A549 (cell line): ENCODE measurements around the gene ZNF316. TPM values are rescaled to one million over a fixed set of nuclear protein-coding genes. Genes with fewer than 3 reads are reported as not detected.

Experiments used
- ATAC-seq, 2 experiments: fragments of 200-7000 bp in 1 of 2; fragments of >200 bp in 1 of 2; cut with Nextera tagmentation in 1 of 2; cut with Tn5 transposase in 1 of 2; 3 replicates each; pipeline versions ENCODE4 v1.8.0 to v1.9.1; 2018 to 2020; ENCODE audit warnings: mild to moderate bottlenecking in 1 of 2, moderate library complexity in 1 of 2
- CTCF ChIA-PET: fragments of 300-600 bp; sonication (Branson Sonifier 250); formaldehyde crosslinking; extraction: SDS; loops from one replicate; lab custom pipeline; 2021; ENCODE audit warnings: antibody characterized with exemption, inconsistent platforms; lab: Yijun Ruan, JAX
- POLR2A ChIA-PET: fragments of 350-600 bp; formaldehyde crosslinking; extraction: SDS; loops from one replicate; lab custom pipeline; 2021; ENCODE audit warnings: antibody characterized with exemption, inconsistent platforms; lab: Yijun Ruan, JAX
- DNase-seq, 2 experiments: peaks; one replicate each; pipeline versions ENCODE4 v3.0.0 to v3.0.0-alpha.2; 2011 to 2016; ENCODE audit warnings: low read depth in 1 of 2, low spot score in 1 of 2
- FAIRE-seq: peaks from 2 replicates; lab custom pipeline; 2011; peaks lifted over from hg19 to GRCh38; lab: Jason Lieb, UNC
- H3K27ac ChIP-seq, 2 experiments: fragments of >200 bp; sonication (Bioruptor Twin); formaldehyde crosslinking; 3 replicates each; pipeline ENCODE4 v1.5.1; 2016 to 2017
- H3K4me1 ChIP-seq: fragments of >200 bp; sonication (Bioruptor Twin); formaldehyde crosslinking; 3 replicates; pipeline ENCODE4 v1.6.1; 2016
- H3K4me2 ChIP-seq: fragments of >200 bp; sonication (Bioruptor Twin); formaldehyde crosslinking; 3 replicates; pipeline ENCODE4 v1.6.1; 2016
- H3K4me3 ChIP-seq: fragments of >200 bp; sonication (Bioruptor Twin); formaldehyde crosslinking; 3 replicates; pipeline ENCODE4 v1.5.1; 2016
- H3K9me3 ChIP-seq: fragments of >200 bp; sonication (Bioruptor Twin); formaldehyde crosslinking; 3 replicates; pipeline ENCODE4 v1.6.1; 2016
- BCL3 ChIP-seq: fragments of >200 bp; sonication (Bioruptor Twin); formaldehyde crosslinking; IDR thresholded peaks from 3 replicates; pipeline ENCODE4 v1.6.1; 2016
- EHF ChIP-seq: fragments of 250-450 bp; sonication (Bioruptor Pico); IDR thresholded peaks from 2 replicates; pipeline ENCODE4 v1.5.0; 2020; ENCODE audit warnings: mild to moderate bottlenecking
- ELK1 ChIP-seq: fragments of 150-350 bp; IDR thresholded peaks from 2 replicates; pipeline ENCODE4 v1.6.1; 2014; ENCODE audit warnings: low read depth, mild to moderate bottlenecking, low read length
- ESRRA ChIP-seq: fragments of 150-350 bp; IDR thresholded peaks from 2 replicates; pipeline ENCODE4 v1.6.1; 2014; ENCODE audit warnings: mild to moderate bottlenecking, low read length, borderline replicate concordance
- FOSB ChIP-seq: fragments of 250-450 bp; sonication (Bioruptor Pico); IDR thresholded peaks from 2 replicates; pipeline ENCODE4 v1.5.0; 2020; ENCODE audit warnings: mild to moderate bottlenecking, moderate library complexity
- FOXS1 ChIP-seq: fragments of 250-450 bp; sonication (Bioruptor Pico); IDR thresholded peaks from 2 replicates; pipeline ENCODE4 v1.5.0; 2020; ENCODE audit warnings: mild to moderate bottlenecking, moderate library complexity
- GATA3 ChIP-seq: IDR thresholded peaks from 2 replicates; pipeline ENCODE4 v1.6.1; 2012; ENCODE audit warnings: borderline replicate concordance
- HDAC2 ChIP-seq: fragments of 200-600 bp; sonication (generic); IDR thresholded peaks from 2 replicates; pipeline ENCODE4 v1.6.1; 2016
- HES2 ChIP-seq: fragments of >200 bp; sonication (Bioruptor Twin); formaldehyde crosslinking; IDR thresholded peaks from 2 replicates; pipeline ENCODE4 v1.6.1; 2016
- HEYL ChIP-seq: fragments of 250-450 bp; sonication (Bioruptor Pico); IDR thresholded peaks from 2 replicates; pipeline ENCODE4 v1.8.0; 2021; ENCODE audit warnings: mild to moderate bottlenecking, moderate library complexity
- HOXA7 ChIP-seq: fragments of 250-450 bp; sonication (Bioruptor Pico); IDR thresholded peaks from 2 replicates; pipeline ENCODE4 v1.5.0; 2020; ENCODE audit warnings: mild to moderate bottlenecking, moderate library complexity
- JUNB ChIP-seq: fragments of >200 bp; sonication (Bioruptor Twin); formaldehyde crosslinking; IDR thresholded peaks from 2 replicates; pipeline ENCODE4 v1.6.1; 2016
- KDM1A ChIP-seq: fragments of 200-600 bp; sonication (generic); IDR thresholded peaks from 2 replicates; pipeline ENCODE4 v1.6.1; 2016; ENCODE audit warnings: low read depth, mild to moderate bottlenecking
- KDM5A ChIP-seq: fragments of 200-600 bp; sonication (generic); IDR thresholded peaks from 2 replicates; pipeline ENCODE4 v1.6.1; 2016; ENCODE audit warnings: antibody characterized with exemption, mild to moderate bottlenecking
- MAX ChIP-seq: IDR thresholded peaks from 2 replicates; pipeline ENCODE4 v1.6.1; 2012
- NR3C1 ChIP-seq: fragments of >200 bp; sonication (Bioruptor Twin); formaldehyde crosslinking; IDR thresholded peaks from 3 replicates; pipeline ENCODE4 v1.6.1; 2017
- POLR2A ChIP-seq: IDR thresholded peaks from 2 replicates; pipeline ENCODE4 v1.6.1; 2012; ENCODE audit warnings: mild to moderate bottlenecking, low read length
- REST ChIP-seq: fragments of 200-600 bp; sonication (generic); IDR thresholded peaks from 2 replicates; pipeline ENCODE4 v1.6.1; 2016; ENCODE audit warnings: antibody characterized with exemption, mild to moderate bottlenecking, moderate library complexity
- RNF2 ChIP-seq: fragments of 200-600 bp; sonication (generic); IDR thresholded peaks from 2 replicates; pipeline ENCODE4 v1.6.1; 2016; ENCODE audit warnings: low read depth, mild to moderate bottlenecking, antibody characterized with exemption, moderate library complexity, borderline replicate concordance
- SREBF2 ChIP-seq: fragments of 450-650 bp; IDR thresholded peaks from 2 replicates; pipeline ENCODE4 v1.6.1; 2014; ENCODE audit warnings: mild to moderate bottlenecking, moderate library complexity
- TFCP2L1 ChIP-seq: fragments of 250-450 bp; sonication (Bioruptor Pico); IDR thresholded peaks from 2 replicates; pipeline ENCODE4 v1.5.0; 2021; ENCODE audit warnings: mild to moderate bottlenecking
- TP53 ChIP-seq: fragments of 250-450 bp; sonication (Bioruptor Pico); IDR thresholded peaks from 2 replicates; pipeline ENCODE4 v1.5.0; 2021; ENCODE audit warnings: mild to moderate bottlenecking, moderate library complexity
- WGBS: methylation state at CpG from one replicate; pipeline ENCODE4 v1.1.6; 2017; ENCODE audit errors: missing lambda C conversion rate; 5-methylcytosine and 5-hydroxymethylcytosine counted together
- polyA plus RNA-seq, 4 experiments: library from polyadenylated mRNA; depleted of rRNA in 3 of 4; stranded (reverse); fragments of >200 nt; fragmentation: RNase III in 1 of 4; extraction: RNeasy Plus Mini Kit Qiagen cat#74134 plus additional on column Dnase treatment in 1 of 4; gene quantifications; 2 replicates in 3 of 4; 3 replicates in 1 of 4; pipeline ENCODE4 v1.2.3, GENCODE V29; 2011 to 2017

The ZNF316 gene
- polyA plus RNA-seq, 2 of the 4 experiments (the other 2 are of a cell fraction) = 7.5 to 21.2 TPM

DNA sequence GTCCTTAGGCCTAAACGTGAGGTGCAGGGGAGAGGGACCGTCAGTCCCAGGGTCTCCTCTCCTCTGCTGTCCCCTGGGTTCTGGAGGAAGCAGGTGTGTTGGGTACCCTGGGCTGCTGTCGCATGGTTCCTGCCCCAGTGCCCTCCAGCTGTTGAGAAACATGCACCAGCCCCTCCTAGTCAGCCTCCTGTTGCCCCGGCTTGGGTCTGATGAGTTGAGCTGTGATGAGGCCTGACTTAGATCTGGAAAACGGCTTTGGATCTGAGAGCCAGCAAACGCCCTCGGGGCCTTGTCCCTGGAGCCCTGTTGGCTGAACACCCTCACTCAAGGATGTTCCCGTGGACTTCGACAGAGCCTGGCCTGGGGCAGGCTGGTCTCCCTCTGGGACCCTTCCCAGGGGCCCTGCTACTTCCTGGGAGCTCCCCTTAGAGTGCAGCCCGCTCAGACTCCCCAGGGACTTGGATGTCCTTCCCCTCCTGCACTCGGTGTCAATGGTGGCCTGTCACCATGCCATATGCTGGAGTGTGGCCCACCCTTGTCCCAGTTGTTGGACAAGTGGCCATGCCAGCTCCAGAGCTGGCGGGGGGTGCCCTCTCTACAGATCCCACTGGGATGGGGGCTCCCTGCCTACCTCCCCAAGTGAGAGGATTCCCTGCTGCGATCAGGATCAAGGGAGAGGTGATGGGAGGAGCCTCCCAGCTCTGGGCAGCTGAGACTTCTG, 12.3 kb downstream of the ZNF316 start:
- CTCF ChIA-PET = interaction anchor here (1.3 to 1.5 kb wide), 2 partner anchors 38 to 60 kb away, joined by 3 to 6 read pairs; partner anchors contain the start of gene INTS15
- Histone ChIP-seq H3K4me3 (no peak overlapping the region), H3K27ac (no peak overlapping the region)

DNA sequence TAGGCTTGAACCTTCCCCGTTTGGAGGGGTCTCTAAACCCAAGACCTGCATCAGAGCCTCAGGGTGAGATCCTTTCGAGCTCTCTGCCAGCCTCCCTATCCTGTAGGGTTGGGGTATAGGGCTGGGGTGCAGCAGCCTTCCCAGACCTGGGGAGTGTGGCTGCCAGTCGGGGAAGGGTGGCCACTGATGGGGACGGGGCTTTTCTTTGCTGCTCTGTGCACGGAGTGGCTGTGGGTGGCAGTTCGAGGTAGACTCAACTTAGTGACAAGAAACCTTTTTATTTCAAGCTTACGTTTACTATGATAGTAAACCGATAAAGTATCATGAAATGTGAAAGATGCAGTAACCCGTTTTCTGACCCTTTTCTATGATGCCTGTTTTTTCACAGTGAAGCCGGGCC, 13.0 kb downstream of the ZNF316 start:
- H3K9me3 ChIP-seq = peaks cover 31% of the 10 kb centered on the region; the same call in 2 of the 3 replicates
- CTCF ChIA-PET = interaction anchor here (1.3 to 1.5 kb wide), 2 partner anchors 38 to 60 kb away, joined by 3 to 6 read pairs; partner anchors contain the start of gene INTS15
- POLR2A ChIA-PET = no interaction called here
- WGBS = 98% methylated on average over 10 of the region's 10 CpGs
- TF ChIP-seq ELK1 (no peak), BCL3 (no peak), HEYL (CRISPR knock-in tag) (no peak), JUNB (no peak), GATA3 (no peak), HES2 (no peak), TP53 (CRISPR knock-in tag) (no peak), MAX (no peak), HDAC2 (no peak), NR3C1 (no peak), FOXS1 (CRISPR knock-in tag) (no peak)
- TF ChIP-seq, all 56 proteins: peak for 0
- Histone ChIP-seq H3K27ac (no peak overlapping the region), H3K4me3 (no peak overlapping the region), H3K4me2 (no peak overlapping the region), H3K4me1 (no peaks in the 10 kb centered on the region)
- FAIRE-seq (no peak), ATAC-seq (no peak), DNase-seq (no peak)

More for the DNA sequence above, 12.3 kb downstream of the ZNF316 start:
- DNase-seq = no peak
- Histone ChIP-seq H3K9me3 (peaks cover 26% of the 10 kb centered on the region; the same call in 2 of the 3 replicates), H3K4me2 (no peak overlapping the region), H3K4me1 (no peaks in the 10 kb centered on the region)
- no peak for FAIRE-seq
- POLR2A ChIA-PET = no interaction called here
- TF ChIP-seq EHF (CRISPR knock-in tag) (no peak), HEYL (CRISPR knock-in tag) (no peak), RNF2 (no peak)
- ATAC-seq = no peak
- WGBS = 96% methylated on average over 9 of the region's 13 CpGs

- FAIRE-seq = no peak
- ATAC-seq = no peak
- no peak for DNase-seq
- ChIA-PET CTCF (interaction anchor here (1.3 kb wide), 1 partner anchor 39 kb away, joined by 3 read pairs; no protein-coding TSS in a partner anchor), POLR2A (no interaction called here)
- no peak overlapping the region for H3K4me3 ChIP-seq
- no peak overlapping the region for H3K27ac ChIP-seq
- H3K4me2 ChIP-seq = no peak overlapping the region
- no peaks in the 10 kb centered on the region for H3K4me1 ChIP-seq
- H3K9me3 ChIP-seq = peaks cover 35% of the 10 kb centered on the region; the same call in 2 of the 3 replicates
- no peak for TF ChIP-seq ESRRA
- no peak for TF ChIP-seq SREBF2
- TF ChIP-seq KDM1A = no peak
- no peak for TF ChIP-seq REST
- no peak for TF ChIP-seq RNF2
- TF ChIP-seq FOSB (CRISPR knock-in tag) = no peak
- TF ChIP-seq POLR2A = no peak
- no peak for TF ChIP-seq TFCP2L1 (CRISPR knock-in tag)
- TF ChIP-seq HOXA7 (CRISPR knock-in tag) = no peak
- TF ChIP-seq KDM5A = no peak
- WGBS = 95% methylated on average over 12 of the region's 12 CpGs
These were observed 13.4 kb downstream of the ZNF316 start for GRCh38 chr7:6650521-6651011.
